NCI-H2081 treated with DMSO at 0.1 percent for 48 hours (cell line): Measurements from ENCODE around the gene CFAP53.
A peak's percentile ranks its signal among the peaks of the same experiment; 100 is the strongest.
"Not testable (repeated sequence)": the region's sequence is repeated elsewhere in the genome, so short reads cannot be mapped to it uniquely, and the experiment has no call there.

Experiments
- DNase-seq: peaks from one replicate; lab custom pipeline; 2025; lab: John Stamatoyannopoulos, UW

CFAP53 gene, protein sequence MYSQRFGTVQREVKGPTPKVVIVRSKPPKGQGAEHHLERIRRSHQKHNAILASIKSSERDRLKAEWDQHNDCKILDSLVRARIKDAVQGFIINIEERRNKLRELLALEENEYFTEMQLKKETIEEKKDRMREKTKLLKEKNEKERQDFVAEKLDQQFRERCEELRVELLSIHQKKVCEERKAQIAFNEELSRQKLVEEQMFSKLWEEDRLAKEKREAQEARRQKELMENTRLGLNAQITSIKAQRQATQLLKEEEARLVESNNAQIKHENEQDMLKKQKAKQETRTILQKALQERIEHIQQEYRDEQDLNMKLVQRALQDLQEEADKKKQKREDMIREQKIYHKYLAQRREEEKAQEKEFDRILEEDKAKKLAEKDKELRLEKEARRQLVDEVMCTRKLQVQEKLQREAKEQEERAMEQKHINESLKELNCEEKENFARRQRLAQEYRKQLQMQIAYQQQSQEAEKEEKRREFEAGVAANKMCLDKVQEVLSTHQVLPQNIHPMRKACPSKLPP

DNA sequence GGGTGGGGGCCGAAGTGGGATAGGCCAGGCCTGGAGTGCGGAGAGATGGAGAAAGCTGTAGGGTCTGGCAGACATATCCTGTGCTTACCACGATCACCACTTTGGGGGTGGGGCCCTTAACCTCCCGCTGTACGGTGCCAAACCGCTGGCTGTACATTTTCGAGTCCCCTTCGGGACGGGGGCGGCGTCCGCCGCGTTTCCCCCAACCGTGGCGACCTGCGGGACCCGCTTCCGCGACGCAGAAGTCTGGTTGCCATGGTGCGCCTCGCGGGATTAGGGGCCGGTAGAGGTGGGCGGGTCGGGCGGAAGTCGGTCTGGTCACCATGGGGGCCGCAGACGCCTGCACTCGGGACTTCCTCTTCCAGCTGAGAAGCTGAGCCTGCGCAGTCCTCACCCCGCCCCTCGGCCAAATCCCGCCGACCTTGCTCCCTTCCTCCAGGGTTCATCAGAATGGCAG, at the start of gene CFAP53:
Gene CFAP53, minus strand, starts transcription at position 248 of the 457 bp plus-strand sequence. Its CDS starts 91 bp downstream, at position 157.
- DNase-seq: no peak

DNA sequence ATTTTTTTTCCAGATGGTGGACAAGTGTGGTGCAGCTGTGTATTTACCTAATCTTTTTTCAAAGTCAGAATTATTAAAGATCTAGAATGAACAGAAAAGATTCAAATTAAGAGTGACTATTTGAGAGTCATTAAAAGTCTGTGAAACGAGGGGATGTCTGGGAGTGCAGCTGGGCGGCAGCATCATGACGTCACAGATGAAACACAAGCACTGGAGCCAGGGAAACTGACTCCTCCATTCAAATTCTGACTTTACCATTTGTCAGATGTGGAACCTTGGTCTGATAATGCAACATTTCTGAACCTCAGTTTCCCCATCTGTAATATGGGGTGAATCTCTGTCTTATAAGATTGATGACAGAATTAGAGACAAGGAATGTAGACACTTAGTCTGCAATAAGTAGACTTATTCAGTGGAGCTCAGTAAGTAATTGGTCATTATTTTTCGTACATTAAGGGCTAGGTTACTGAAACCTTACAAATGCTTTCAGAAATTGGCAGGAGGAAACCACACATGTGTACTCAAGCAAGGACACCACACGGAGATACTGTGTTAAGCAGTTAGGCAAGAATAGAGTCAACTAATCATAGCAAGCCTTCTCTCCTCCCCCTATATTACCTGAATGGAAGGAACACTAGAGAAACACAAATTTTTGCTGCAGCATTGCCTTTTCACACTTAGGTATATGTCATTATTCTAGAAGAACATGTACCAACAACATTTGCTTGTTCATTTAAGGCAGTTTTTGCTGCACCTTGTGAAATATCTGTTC, 49.0 kb upstream of the CFAP53 start:
- no peak for DNase-seq

DNA sequence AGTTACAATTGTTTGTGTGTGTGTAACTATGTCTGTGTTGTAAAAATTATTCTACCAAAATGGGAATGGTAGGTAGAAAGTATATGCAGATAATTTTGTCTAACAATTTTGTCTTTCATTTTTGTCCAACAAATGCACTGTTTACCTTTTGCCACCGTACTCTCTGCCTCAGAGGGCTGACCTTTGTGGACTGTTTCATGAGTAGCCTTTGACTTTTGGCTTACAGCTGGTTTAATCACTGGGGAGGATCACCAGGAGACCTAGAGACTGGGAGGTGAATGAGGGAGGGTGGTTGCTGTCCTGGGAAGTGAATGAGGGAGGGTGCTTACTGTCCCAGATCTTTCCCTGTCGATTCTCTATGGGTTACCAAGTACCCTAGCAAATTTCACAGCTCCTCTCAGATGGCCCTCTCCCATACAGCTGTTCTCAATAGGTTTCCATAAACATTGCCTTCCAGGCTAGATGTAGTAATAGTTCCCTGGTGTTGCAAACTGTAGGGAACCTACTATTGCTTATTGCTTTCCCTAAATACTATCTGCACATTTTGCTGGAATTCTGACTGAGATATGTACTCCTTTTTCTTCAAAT, 47.7 kb upstream of the CFAP53 start:
- DNase-seq: no peak

- no peak for DNase-seq
Measured at GRCh38 chr18:50313031-50313607, 46.8 kb upstream of the CFAP53 start.

DNA sequence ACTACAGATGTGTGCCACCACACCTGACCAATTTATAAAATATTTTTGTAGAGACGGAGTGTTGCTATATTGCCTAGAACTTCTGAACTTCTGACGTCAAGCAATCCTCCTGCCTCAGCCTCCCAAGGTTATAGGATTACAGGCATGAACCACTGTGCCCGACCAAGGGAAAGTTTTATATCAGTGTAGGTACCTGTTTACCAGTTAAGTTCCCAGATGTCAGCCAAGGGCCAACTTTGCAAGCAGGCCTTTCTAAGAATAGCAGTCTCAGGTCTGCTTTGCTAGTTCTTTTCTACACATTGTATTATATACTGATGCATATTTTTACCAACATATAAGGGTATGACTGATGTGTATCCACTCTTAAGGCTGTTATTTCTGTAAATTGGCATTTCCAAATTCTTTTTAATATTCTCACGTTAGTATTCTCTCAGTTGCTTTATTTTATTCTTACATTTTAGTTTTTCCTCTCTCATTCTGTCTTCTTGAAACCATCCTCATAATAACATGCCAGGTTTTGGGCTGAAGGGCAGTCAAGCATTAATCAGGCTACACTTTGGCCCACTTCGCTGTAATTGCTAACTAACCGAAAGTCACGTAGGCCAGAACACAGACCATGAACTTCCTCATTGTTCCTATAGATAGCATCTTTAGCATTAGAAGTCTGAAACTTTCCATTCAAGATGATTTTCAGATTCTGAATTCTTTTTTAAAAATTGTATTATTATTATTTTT, 46.2 kb upstream of the CFAP53 start:
- DNase-seq: no peak

- DNase-seq: no peak
Measured at GRCh38 chr18:50311650-50312049, 45.4 kb upstream of the CFAP53 start.

DNA sequence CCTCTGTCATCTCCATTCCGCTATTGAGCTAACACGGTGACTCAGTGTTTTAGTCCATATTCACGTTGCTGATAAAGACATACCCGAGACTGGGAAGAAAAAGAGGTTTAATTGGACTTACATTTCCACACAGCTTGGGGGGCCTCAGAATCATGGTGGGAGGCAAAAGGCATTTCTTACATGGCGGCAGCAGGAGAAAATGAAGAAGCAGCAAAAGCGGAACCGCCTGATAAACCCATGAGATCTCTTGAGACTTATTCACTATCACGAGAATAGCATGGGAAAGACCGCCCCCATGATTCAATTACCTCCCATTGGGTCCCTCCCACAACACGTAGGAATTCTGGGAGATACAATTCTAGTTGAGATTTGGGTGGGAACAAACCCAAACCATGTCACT, 43.8 kb upstream of the CFAP53 start:
- DNase-seq: no peak

DNA sequence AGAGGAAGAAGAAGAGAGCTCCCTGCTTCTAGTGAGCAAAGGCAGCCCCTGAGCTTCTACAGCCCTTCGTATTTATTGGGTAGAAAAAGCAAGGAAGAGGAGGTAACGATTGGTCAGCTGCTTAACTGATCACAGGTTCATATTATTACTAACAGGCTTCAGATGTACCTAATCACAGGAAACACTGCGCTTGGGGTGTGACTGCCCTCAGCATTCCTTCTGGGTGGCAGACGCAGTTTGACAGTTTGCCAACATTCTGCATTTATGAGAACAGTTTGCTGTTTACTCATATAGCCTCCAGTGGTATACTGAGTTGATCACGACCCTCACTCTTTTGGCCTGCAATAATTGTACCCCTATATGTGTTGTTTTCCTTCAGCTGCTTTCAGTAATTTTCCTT, 42.6 kb upstream of the CFAP53 start:
- DNase-seq: not testable (repeated sequence)

- peak; percentile 7 for DNase-seq
Measured at GRCh38 chr18:50307738-50308470, 41.6 kb upstream of the CFAP53 start.

DNA sequence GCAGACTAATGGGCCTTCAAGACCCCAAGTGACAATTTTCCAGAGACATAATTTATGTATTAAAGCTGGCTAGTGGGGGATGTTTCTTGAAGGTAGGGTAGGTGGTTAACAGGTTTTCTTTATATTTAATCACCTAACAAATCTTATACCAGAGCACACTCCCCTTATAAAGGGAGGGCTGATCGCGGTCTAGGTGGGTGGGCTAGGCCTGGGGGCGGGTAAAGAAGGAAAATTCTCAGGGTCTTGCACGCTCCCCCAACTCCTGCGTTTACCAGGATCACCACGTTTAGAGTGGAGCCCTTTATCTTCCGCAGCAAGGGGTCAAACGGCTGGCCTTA, 41.1 kb upstream of the CFAP53 start:
- DNase-seq: no peak

- no peak for DNase-seq
Measured at GRCh38 chr18:50306944-50307343, 40.6 kb upstream of the CFAP53 start.

GRCh38 chr18:50301074-50301473, 34.8 kb upstream of the CFAP53 start:
- DNase-seq: no peak

DNA sequence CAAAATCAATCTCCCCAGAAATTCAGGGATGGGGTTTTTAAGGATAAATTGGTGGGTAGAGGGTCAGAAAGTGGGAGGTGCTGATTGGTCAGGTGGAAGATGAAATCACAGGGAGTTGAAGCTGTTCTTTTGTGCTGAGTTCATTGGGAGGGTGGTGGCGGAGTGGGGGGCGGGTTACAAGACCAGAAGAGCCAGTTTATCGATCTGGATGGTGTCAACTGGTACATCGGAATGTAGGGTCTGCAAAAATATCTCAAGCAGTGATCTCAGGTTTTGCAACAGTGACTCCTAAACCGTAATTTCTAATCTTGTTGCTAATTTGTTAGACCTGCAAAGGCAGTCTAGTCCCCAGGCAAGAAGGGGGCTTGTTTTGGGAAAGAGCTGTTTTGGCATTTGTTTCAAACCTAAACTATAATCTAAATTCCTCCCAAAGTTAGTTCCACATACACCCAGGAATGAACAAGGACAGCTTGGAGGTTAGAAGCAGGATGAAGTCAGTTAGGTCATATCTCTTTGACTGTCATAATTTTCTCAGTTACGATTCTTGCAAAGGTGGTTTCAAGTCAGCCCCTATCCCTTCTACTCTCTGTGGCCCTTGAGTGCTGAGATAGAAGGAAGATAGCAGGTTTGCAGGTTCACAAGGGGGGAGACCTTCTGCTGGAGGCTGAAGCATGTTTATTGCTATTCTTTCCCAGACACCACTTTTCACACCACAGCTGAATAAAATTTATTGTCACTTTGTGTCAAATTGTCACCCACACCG, 33.5 kb upstream of the CFAP53 start:
- DNase-seq: no peak

DNA sequence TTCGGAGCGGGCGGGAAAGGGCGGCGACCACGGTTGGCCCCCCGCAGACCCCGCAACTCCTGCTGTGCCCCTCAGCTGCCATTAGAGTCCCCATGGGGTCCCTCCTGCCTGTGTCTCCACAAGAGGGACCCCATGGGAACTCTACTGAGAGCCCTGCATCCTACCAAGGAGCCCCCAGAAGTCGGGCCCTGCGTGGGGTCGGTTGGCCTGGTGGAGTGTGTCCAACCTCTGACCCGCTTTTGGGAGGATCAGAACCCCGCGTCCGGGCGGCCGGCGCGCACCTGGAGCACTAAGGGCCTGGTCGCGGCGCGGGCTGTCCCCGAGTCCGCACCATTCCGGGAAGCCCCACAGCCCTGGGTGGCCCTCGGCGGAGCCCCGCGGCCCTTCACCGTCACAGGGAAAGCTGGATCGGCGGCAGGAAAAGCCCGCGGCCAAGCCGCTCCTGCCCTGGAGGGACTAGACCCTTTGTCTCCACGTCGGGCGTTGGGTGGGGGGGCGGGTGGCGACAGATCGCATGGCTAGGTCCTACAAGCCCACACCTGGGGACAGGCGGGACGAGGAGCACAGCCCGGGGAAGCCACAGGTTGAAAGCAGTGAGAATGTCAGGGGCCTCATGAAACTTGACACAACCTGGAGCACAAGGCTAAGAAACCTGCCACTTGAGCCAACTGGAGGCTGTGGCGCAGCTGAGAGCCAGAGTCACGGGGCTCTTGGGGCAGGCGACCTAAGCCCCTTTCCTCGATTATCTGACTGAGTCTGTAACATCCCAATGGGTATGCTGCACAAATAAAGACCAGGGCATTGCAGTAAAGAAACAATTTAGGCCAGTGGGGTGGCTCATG, 32.4 kb upstream of the CFAP53 start:
- no peak for DNase-seq

DNA sequence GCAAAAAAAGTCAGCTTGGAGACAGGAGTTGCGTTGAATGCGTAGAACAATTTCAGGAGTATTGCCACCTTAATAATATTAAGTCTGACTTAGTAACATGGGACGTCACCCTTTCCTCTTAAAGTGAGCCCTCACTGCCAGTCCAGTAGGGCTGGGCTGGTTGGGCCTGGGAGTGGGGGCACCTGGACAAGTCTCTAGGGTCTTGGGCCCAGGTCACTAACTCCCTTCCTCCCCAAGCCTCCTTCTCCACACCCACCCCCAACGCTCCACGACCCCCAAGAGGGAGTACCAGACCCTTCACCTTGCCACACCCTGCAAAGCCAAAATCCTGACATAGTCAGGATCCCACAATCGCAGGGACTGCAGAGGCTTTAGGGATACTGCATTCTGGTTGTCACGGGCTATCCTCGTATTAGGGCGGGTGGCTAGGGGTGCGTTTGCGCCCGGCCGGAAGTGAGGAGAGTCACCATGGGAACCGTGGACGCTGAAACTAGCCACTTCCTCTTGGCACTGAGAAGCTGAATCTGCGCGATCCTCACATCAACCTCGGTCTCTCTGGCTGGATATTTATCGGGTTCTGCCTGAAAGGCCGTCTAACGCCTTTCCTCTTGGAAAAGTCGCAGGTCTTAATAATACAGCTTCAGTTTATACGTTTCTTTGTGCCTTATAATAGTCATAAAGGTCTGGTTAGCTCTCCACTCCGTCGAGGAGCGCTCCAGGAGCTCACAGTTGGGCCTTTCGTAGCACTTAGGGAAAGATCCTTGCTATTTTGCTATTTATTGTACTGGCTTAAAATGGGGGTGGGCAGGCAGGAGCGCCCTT, 31.5 kb upstream of the CFAP53 start:
- DNase-seq: peak; percentile 15

GRCh38 chr18:50293039-50293438, 26.7 kb upstream of the CFAP53 start:
- no peak for DNase-seq

- no peak for DNase-seq
Measured at GRCh38 chr18:50289108-50289443, 22.8 kb upstream of the CFAP53 start.

DNA sequence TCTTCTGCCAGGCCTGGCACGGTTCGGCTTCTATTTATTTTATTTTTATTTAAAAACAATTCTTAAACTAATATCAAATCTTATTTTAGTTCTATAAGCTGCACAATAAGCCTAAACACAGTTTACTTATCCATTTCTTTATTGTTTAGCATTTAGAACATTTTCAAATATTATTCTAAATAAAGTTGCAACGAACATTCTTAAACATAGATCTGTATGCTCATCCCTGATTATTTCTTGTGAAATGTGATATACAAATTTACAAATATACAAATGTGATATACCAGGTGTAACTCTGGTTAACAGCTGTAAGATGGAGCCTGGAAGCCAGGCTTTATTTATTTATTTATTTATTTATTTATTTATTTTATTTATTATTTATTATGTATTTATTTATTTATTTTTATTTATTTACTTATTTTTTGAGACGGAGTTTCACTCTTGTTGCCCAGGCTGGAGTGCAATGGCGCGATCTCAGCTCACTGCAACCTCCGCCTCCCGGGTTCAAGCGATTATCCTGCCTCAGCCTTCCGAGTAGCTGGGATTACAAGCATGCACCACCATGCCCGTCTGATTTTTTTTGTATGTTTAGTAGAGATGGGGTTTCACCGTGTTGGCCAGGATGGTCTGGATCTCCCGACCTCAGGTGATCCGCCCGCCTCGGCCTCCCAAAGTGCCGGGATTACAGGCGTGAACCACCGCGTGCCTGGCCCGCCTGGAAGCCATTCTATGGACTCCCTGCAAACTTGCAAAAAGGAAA, 22.2 kb upstream of the CFAP53 start:
- not testable (repeated sequence) for DNase-seq
